Activated CD8-positive, alpha-beta T cell treated with anti-CD3 and anti-CD28 coated beads for 36 hours (primary cell): ENCODE measurements around the gene CCDC170. TPM values are rescaled to one million over a fixed set of nuclear protein-coding genes. Genes with fewer than 3 reads are reported as not detected.

Experiments used
- ATAC-seq: fragments of 200-7000 bp; cut with Tn5 transposase; one replicate; pipeline ENCODE4 v1.10.0; 2021; ENCODE audit warnings: mild to moderate bottlenecking, moderate library complexity
- CTCF ChIA-PET: fragments of 350-600 bp; sonication (Branson Sonifier 250); formaldehyde crosslinking; loops from one replicate; lab custom pipeline; 2021; ENCODE audit warnings: antibody characterized with exemption; lab: Charles Lee
- POLR2A ChIA-PET: fragments of 350-600 bp; sonication (Branson Sonifier 250); formaldehyde crosslinking; loops from one replicate; lab custom pipeline; 2021; ENCODE audit warnings: antibody characterized with exemption; lab: Charles Lee
- DNase-seq: peaks from one replicate; pipeline ENCODE4 v3.0.0-alpha.2; 2020
- H3K27ac Mint-ChIP-seq: one replicate; pipeline ENCODE4 v1.8.0; 2021; ENCODE audit warnings: mild to moderate bottlenecking, mixed read lengths
- H3K27me3 Mint-ChIP-seq: one replicate; pipeline ENCODE4 v1.8.0; 2021; ENCODE audit warnings: mixed read lengths
- H3K36me3 Mint-ChIP-seq: one replicate; pipeline ENCODE4 v1.8.0; 2021; ENCODE audit warnings: low read depth, mixed read lengths
- H3K4me1 Mint-ChIP-seq: one replicate; pipeline ENCODE4 v1.8.0; 2021; ENCODE audit warnings: low read depth, mixed read lengths
- H3K4me3 Mint-ChIP-seq: one replicate; pipeline ENCODE4 v1.8.0; 2021; ENCODE audit warnings: mild to moderate bottlenecking, moderate library complexity, mixed read lengths
- H3K9me3 Mint-ChIP-seq: one replicate; pipeline ENCODE4 v1.8.0; 2021; ENCODE audit warnings: mixed read lengths
- CTCF ChIP-seq: fragments of 200-600 bp; IDR thresholded peaks from one replicate; pipeline ENCODE4 v1.8.0; 2022; ENCODE audit warnings: antibody characterized with exemption, mild to moderate bottlenecking
- intact Hi-C: fragments of 100-400 bp; cut with micrococcal nuclease; formaldehyde crosslinking; loops from one replicate; pipeline ENCODE4 v1.10.0; 2022
- total RNA-seq, 2 experiments: library from RNA; stranded (reverse); gene quantifications; one replicate each; pipeline ENCODE4 v1.2.3, GENCODE V29; 2021

The CCDC170 gene
- total RNA-seq, 2 experiments from 2014 or later: not detected

GRCh38 chr6:151627689-151628444 lies 134.1 kb downstream of the CCDC170 start:
- peaks cover 18% of the 10 kb centered on the region for H3K4me1 Mint-ChIP-seq
- H3K27ac Mint-ChIP-seq: no peak overlapping the region
- no peaks in the 10 kb centered on the region for H3K9me3 Mint-ChIP-seq
- TF ChIP-seq CTCF: no peak
- H3K27me3 Mint-ChIP-seq: peaks cover 3% of the 10 kb centered on the region
- no peaks in the 10 kb centered on the region for H3K36me3 Mint-ChIP-seq
- DNase-seq (no peak), ATAC-seq (peak; percentile 70)
- ChIA-PET POLR2A (interaction anchor here (0.6 kb wide), 1 partner anchor 38 kb away, joined by 4 read pairs; no protein-coding TSS in a partner anchor), CTCF (no interaction called here)
- no peak overlapping the region for H3K4me3 Mint-ChIP-seq
- intact Hi-C loops: no loop called here

DNA sequence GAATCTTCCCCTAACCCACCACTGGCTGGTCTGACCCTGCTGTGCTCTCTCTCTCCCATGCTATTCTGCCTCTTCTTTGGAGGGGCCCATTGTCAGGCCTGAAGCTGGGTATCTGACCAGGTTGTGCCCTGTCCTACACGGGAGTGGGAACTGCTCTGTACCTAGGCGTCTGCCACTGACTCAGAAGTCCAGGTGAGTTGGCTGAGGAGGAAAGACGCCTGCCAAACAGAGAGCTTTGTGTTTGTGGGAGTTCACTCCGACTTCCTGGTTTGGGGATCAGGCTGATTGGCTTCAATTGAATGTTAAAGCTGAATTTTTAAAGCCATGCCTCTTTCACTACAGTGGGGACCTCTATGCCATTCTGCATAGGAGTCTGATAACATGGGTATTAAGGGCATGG lies 136.0 kb downstream of the CCDC170 start:
- H3K27ac Mint-ChIP-seq: no peak overlapping the region
- no peaks in the 10 kb centered on the region for H3K36me3 Mint-ChIP-seq
- peaks cover 18% of the 10 kb centered on the region for H3K4me1 Mint-ChIP-seq
- no peaks in the 10 kb centered on the region for H3K9me3 Mint-ChIP-seq
- no peak for TF ChIP-seq CTCF
- DNase-seq: no peak
- H3K27me3 Mint-ChIP-seq: peaks cover 6% of the 10 kb centered on the region
- ChIA-PET POLR2A (no interaction called here), CTCF (interaction anchor here (1.3 kb wide), 1 partner anchor 135 kb away, joined by 3 read pairs; no protein-coding TSS in a partner anchor)
- H3K4me3 Mint-ChIP-seq: no peak overlapping the region
- intact Hi-C loops: no loop called here
- ATAC-seq: no peak

DNA sequence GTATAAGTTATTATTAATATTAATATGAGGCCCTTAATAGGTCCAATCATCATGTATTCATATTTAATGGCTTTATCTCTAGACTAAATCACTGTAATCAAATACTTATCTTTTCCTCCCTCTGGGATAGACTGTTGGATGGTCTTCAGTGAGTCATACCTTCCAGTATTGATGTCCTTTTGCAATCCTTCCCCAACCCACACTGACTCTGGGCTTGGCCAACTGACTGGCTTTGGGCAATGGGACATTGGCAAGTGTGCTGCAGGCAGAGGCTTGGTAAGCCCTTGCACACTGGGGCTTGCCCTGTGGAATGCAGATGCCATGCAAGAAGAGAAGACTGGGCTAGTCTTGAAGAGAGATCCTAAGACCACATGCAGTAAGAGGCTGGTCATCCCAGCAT lies 136.6 kb downstream of the CCDC170 start:
- no peak for ATAC-seq
- H3K36me3 Mint-ChIP-seq: no peaks in the 10 kb centered on the region
- no peak overlapping the region for H3K4me3 Mint-ChIP-seq
- peaks cover 6% of the 10 kb centered on the region for H3K27me3 Mint-ChIP-seq
- intact Hi-C loops: no loop called here
- peaks cover 18% of the 10 kb centered on the region for H3K4me1 Mint-ChIP-seq
- no peak for TF ChIP-seq CTCF
- H3K9me3 Mint-ChIP-seq: no peaks in the 10 kb centered on the region
- no peak overlapping the region for H3K27ac Mint-ChIP-seq
- DNase-seq: no peak
- CTCF ChIA-PET: interaction anchor here (0.7 to 1.3 kb wide), 2 partner anchors 24 to 135 kb away, joined by 3 read pairs; no protein-coding TSS in a partner anchor
- POLR2A ChIA-PET: no interaction called here

GRCh38 chr6:151630991-151631655 lies 137.3 kb downstream of the CCDC170 start:
- Mint-ChIP-seq H3K36me3 (no peaks in the 10 kb centered on the region), H3K27ac (no peak overlapping the region), H3K4me3 (no peak overlapping the region), H3K9me3 (no peaks in the 10 kb centered on the region), H3K4me1 (peaks cover 18% of the 10 kb centered on the region), H3K27me3 (peaks cover 9% of the 10 kb centered on the region)
- POLR2A ChIA-PET: no interaction called here
- TF ChIP-seq CTCF: no peak
- no peak for DNase-seq
- intact Hi-C loops: no loop called here
- no peak for ATAC-seq
- CTCF ChIA-PET: interaction anchor here (1.0 kb wide), 1 partner anchor 12 kb away, joined by 3 read pairs; no protein-coding TSS in a partner anchor
